GM21515 (cell line): ENCODE data around the gene INTS2.
"Not testable (repeated sequence)": the region's sequence is repeated elsewhere in the genome, so short reads cannot be mapped to it uniquely, and the experiment has no call there.

Source experiments
- ATAC-seq: cut with Tn5 transposase; IDR thresholded peaks from one replicate; pipeline ENCODE4 v1.9.1; 2021; ENCODE audit not compliant: unreplicated experiment

Gene INTS2

GRCh38 chr17:61894310-61894709 lies 33.5 kb downstream of the INTS2 start:
- not testable (repeated sequence) for ATAC-seq

- not testable (repeated sequence) for ATAC-seq
Measured at GRCh38 chr17:61887733-61888132, 40.0 kb downstream of the INTS2 start.

- not testable (repeated sequence) for ATAC-seq
Measured at GRCh38 chr17:61885865-61886264, 41.9 kb downstream of the INTS2 start.

GRCh38 chr17:61884864-61885263 lies 42.9 kb downstream of the INTS2 start:
- no peak for ATAC-seq

- no peak for ATAC-seq
Measured at GRCh38 chr17:61880589-61881102, 47.1 kb downstream of the INTS2 start.

GRCh38 chr17:61878984-61879612 lies 48.7 kb downstream of the INTS2 start:
- ATAC-seq: no peak

- ATAC-seq: no peak
Measured at GRCh38 chr17:61878520-61878919, 49.3 kb downstream of the INTS2 start.

- no peak for ATAC-seq
Measured at GRCh38 chr17:61877837-61878236, 49.9 kb downstream of the INTS2 start.

GRCh38 chr17:61875804-61876203 lies 52.0 kb downstream of the INTS2 start:
- ATAC-seq: no peak

GRCh38 chr17:61875285-61875684 lies 52.5 kb downstream of the INTS2 start:
- ATAC-seq: no peak

GRCh38 chr17:61874075-61874474 lies 53.7 kb downstream of the INTS2 start:
- ATAC-seq: no peak

- no peak for ATAC-seq
Measured at GRCh38 chr17:61872099-61872498, 55.7 kb downstream of the INTS2 start.

- no peak for ATAC-seq
Measured at GRCh38 chr17:61869138-61869537, 58.6 kb downstream of the INTS2 start.

- no peak for ATAC-seq
Measured at GRCh38 chr17:61868074-61868473, 59.7 kb downstream of the INTS2 start.

- no peak for ATAC-seq
Measured at GRCh38 chr17:61867033-61867432, 60.7 kb downstream of the INTS2 start.

GRCh38 chr17:61863801-61864126 lies 64.0 kb downstream of the INTS2 start:
- peak; percentile 18 for ATAC-seq

GRCh38 chr17:61862975-61863800 lies 64.6 kb downstream of the INTS2 start, which contains the start of gene BRIP1:
Gene BRIP1, minus strand, starts transcription at chr17:61863528. Its CDS starts 1,989 bp downstream, at chr17:61861539.
- peak; percentile 91 for ATAC-seq

GRCh38 chr17:61862105-61862574 lies 65.6 kb downstream of the INTS2 start:
- ATAC-seq: no peak

GRCh38 chr17:61860397-61860796 lies 67.4 kb downstream of the INTS2 start:
- ATAC-seq: not testable (repeated sequence)

GRCh38 chr17:61856035-61856434 lies 71.7 kb downstream of the INTS2 start:
- no peak for ATAC-seq

- no peak for ATAC-seq
Measured at GRCh38 chr17:61852857-61853256, 74.9 kb downstream of the INTS2 start.

- ATAC-seq: no peak
Measured at GRCh38 chr17:61849674-61850073, 78.1 kb downstream of the INTS2 start.
